HUES48 (cell line): ENCODE measurements around the gene SEC24B.
A peak's percentile ranks its signal among the peaks of the same experiment; 100 is the strongest.

ENCODE experiments used
- H3K27ac ChIP-seq: one replicate; pipeline ENCODE4 v1.7.0; 2013; ENCODE audit warnings: low read depth, low read length, inconsistent platforms
- H3K27me3 ChIP-seq: 2 replicates; pipeline ENCODE4 v1.6.1; 2013; ENCODE audit warnings: mild to moderate bottlenecking, low read length; ENCODE audit not compliant: control insufficient read depth, insufficient read depth
- H3K36me3 ChIP-seq: 2 replicates; pipeline ENCODE4 v1.6.1; 2013; ENCODE audit warnings: low read length; ENCODE audit not compliant: control insufficient read depth, insufficient read depth
- H3K4me1 ChIP-seq: 2 replicates; pipeline ENCODE4 v1.6.1; 2013; ENCODE audit warnings: mild to moderate bottlenecking, low read length; ENCODE audit not compliant: control insufficient read depth, insufficient read depth
- H3K4me3 ChIP-seq: 2 replicates; pipeline ENCODE4 v1.5.1; 2013; ENCODE audit warnings: mild to moderate bottlenecking, low read depth, low read length
- H3K9ac ChIP-seq: 2 replicates; pipeline ENCODE4 v1.6.1; 2013; ENCODE audit warnings: mild to moderate bottlenecking, low read depth, low read length, moderate library complexity
- H3K9me3 ChIP-seq: 2 replicates; pipeline ENCODE4 v1.6.1; 2013; ENCODE audit warnings: low read length; ENCODE audit not compliant: control insufficient read depth, insufficient read depth

The SEC24B gene

GRCh38 chr4:109410226-109410625, 23.4 kb upstream of the SEC24B start:
- no peak overlapping the region for H3K9ac ChIP-seq
- no peak overlapping the region for H3K4me3 ChIP-seq
- no peaks in the 10 kb centered on the region for H3K36me3 ChIP-seq
- H3K9me3 ChIP-seq: no peaks in the 10 kb centered on the region
- H3K27me3 ChIP-seq: no peaks in the 10 kb centered on the region
- H3K4me1 ChIP-seq: peaks cover 29% of the 10 kb centered on the region
- H3K27ac ChIP-seq: peak overlapping the region; percentile 27

GRCh38 chr4:109410776-109411175, 22.8 kb upstream of the SEC24B start:
- Histone ChIP-seq H3K9ac (no peak overlapping the region), H3K27ac (peak overlapping the region; percentile 27), H3K4me3 (no peak overlapping the region), H3K9me3 (no peaks in the 10 kb centered on the region), H3K27me3 (no peaks in the 10 kb centered on the region), H3K36me3 (no peaks in the 10 kb centered on the region), H3K4me1 (peaks cover 31% of the 10 kb centered on the region)

DNA sequence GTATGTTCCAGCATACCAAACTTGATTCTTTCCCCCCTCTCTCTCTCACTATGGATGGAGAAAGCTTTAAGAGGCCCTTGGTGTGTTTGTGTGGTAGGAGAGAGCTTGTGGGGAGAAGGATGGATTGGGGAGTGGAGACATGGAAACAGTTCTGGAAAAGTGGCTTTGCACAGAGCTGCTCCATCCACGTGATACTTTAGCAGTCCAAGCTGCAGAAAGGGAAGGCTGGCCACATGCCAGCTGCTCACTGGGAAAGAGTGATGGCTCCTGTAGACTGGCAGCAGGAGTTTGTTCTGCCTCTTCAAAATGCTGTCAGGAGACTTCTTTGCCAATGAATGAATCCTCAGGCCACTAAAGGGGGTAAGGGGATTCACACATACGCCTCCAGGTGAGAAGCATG, 21.7 kb upstream of the SEC24B start:
- no peak overlapping the region for H3K27ac ChIP-seq
- peaks cover 31% of the 10 kb centered on the region for H3K4me1 ChIP-seq
- no peak overlapping the region for H3K9ac ChIP-seq
- H3K27me3 ChIP-seq: no peaks in the 10 kb centered on the region
- no peaks in the 10 kb centered on the region for H3K9me3 ChIP-seq
- no peak overlapping the region for H3K4me3 ChIP-seq
- H3K36me3 ChIP-seq: no peaks in the 10 kb centered on the region

DNA sequence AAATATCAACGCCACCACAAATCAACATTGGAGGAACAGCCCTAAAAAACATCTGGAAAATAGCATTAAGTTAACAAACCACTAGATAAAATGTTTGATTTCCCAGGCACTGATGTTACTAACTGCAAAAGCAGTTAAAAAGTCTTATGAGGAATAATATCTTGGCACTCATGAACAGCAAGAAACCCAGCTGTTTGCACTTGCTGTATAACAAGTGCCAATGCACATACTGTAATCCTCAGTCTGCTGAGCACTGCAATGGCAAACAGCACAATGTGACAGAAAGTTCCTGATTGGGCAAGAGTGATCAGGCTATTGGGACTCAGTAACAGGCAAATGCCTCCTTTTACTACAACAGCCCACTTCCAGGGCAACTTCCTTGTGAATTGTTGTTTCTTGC, 20.8 kb upstream of the SEC24B start:
- Histone ChIP-seq H3K9me3 (no peaks in the 10 kb centered on the region), H3K27ac (no peak overlapping the region)

DNA sequence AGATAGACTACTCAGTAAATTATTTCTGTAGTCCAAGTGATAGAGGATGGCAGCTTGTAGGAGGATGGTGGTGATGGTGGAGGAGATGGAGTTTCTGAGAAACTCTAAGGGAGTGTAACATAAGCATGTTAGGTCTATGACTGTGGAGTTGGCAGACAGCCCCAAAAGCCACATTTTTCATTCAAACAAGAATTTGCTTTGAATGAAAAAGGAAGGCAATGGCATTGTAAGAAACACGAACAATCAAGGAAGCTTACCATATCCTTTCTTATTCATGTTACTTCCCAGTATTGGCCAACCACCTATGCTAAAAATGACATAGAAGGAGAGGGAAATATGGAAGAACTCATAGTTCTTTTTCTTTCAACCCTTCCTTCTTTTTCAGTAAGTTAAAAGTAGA, 18.7 kb upstream of the SEC24B start:
- no peaks in the 10 kb centered on the region for H3K36me3 ChIP-seq
- peak overlapping the region; percentile 58 for H3K27ac ChIP-seq
- no peaks in the 10 kb centered on the region for H3K27me3 ChIP-seq
- peaks cover 40% of the 10 kb centered on the region for H3K4me1 ChIP-seq
- 0 out of 2 replicates have a peak overlapping the region, but pooled peaks have one; percentile 9 for H3K4me3 ChIP-seq
- no peaks in the 10 kb centered on the region for H3K9me3 ChIP-seq
- peak overlapping the region; percentile 9; the same call in 1 of the 2 replicates for H3K9ac ChIP-seq

More for the DNA sequence above, 20.8 kb upstream of the SEC24B start:
- H3K36me3 ChIP-seq: no peaks in the 10 kb centered on the region
- H3K4me1 ChIP-seq: peaks cover 31% of the 10 kb centered on the region
- H3K9ac ChIP-seq: no peak overlapping the region
- no peaks in the 10 kb centered on the region for H3K27me3 ChIP-seq
- no peak overlapping the region for H3K4me3 ChIP-seq

GRCh38 chr4:109418588-109418987, 15.0 kb upstream of the SEC24B start:
- Histone ChIP-seq H3K4me1 (peaks cover 35% of the 10 kb centered on the region), H3K27ac (peak overlapping the region; percentile 46), H3K9ac (no peak overlapping the region), H3K9me3 (no peaks in the 10 kb centered on the region), H3K27me3 (no peaks in the 10 kb centered on the region), H3K36me3 (no peaks in the 10 kb centered on the region), H3K4me3 (no peak overlapping the region)

DNA sequence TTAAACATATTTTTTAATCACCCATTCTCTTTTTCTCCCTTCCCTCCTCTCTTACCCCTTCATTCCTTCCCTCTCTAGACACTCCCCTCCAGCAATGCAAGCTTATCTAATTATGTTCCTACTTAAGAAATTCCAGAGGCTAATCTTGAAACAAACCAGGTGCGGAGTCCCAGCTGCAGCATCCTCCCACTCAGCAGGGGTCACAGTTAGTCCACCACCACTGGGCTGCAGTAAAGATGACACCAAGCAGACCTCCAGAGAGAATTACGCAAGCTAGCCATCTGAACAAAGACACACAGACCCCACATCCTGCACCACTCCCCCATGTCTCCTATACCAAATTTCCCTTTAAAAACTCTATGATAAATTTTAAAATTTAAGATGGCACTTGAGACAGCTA, 13.9 kb upstream of the SEC24B start:
- Histone ChIP-seq H3K27ac (peak overlapping the region; percentile 63), H3K4me1 (peaks cover 32% of the 10 kb centered on the region)

DNA sequence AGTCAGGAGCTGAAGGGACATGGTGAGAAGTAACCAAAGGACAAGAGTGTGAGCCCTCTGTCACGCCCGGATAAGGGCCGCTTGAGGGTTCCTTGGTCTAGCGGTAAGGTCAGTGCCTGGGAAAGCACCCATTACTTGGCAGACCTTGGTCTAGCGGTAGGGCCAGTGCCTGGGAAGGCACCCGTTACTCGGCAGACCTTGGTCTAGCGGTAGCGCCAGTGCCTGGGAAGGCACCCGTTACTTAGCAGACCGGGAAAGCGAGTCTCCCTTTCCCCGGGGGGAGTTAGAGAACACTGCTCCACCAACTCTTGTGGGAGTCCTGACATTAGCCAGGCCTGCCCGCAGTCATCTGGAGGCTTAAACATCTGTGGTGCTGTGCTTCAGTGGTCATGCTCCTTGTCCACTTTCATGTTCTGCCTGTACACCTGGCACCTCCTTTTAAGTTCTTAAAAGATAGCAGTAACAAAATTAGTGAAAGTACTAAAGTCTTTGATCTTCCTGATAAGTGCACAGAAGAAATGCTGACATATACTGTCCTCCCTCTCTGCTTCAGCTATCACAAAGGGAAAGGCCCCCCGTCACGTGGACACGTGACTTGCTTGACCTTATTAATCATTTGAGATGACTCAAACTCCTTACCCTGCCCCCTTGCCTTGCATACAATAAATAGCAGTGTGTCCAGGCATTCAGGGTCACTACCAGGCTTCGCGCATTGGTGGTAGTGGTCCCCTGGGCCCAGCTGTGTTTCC, 9.3 kb upstream of the SEC24B start:
- Histone ChIP-seq H3K9ac (no peak overlapping the region), H3K4me1 (peaks cover 14% of the 10 kb centered on the region), H3K27me3 (no peaks in the 10 kb centered on the region), H3K27ac (no peak overlapping the region), H3K9me3 (no peaks in the 10 kb centered on the region), H3K4me3 (no peak overlapping the region), H3K36me3 (no peaks in the 10 kb centered on the region)

More for the DNA sequence above, 13.9 kb upstream of the SEC24B start:
- Histone ChIP-seq H3K4me3 (no peak overlapping the region), H3K9ac (no peak overlapping the region), H3K36me3 (no peaks in the 10 kb centered on the region), H3K27me3 (no peaks in the 10 kb centered on the region), H3K9me3 (no peaks in the 10 kb centered on the region)

GRCh38 chr4:109425405-109425804, 8.2 kb upstream of the SEC24B start:
- no peak overlapping the region for H3K27ac ChIP-seq
- no peak overlapping the region for H3K9ac ChIP-seq
- no peaks in the 10 kb centered on the region; the same call in 1 of the 2 replicates for H3K36me3 ChIP-seq
- H3K4me1 ChIP-seq: peaks cover 5% of the 10 kb centered on the region
- H3K4me3 ChIP-seq: no peak overlapping the region
- no peaks in the 10 kb centered on the region for H3K9me3 ChIP-seq
- H3K27me3 ChIP-seq: no peaks in the 10 kb centered on the region

DNA sequence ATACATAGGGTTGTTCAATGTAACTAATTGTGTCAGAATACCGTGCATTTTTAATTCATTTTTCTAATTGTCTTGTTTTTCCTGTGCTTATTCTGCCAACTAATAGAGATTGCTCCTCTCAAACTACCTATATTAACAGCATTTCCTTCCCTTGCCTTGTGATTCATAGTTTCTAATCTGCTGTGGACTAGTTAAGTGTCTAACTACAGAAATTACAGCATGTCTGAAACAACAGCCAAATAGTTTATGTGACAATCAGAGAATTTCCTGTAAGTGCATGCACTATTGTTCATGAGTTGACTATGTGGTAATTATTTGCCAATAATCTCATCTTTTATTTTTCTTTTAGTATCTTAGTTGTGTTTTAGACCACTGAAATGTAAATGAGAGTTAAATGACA, 4.1 kb upstream of the SEC24B start:
- Histone ChIP-seq H3K9me3 (no peaks in the 10 kb centered on the region), H3K9ac (no peak overlapping the region), H3K4me3 (no peak overlapping the region), H3K27ac (no peak overlapping the region), H3K4me1 (peaks cover 9% of the 10 kb centered on the region), H3K27me3 (no peaks in the 10 kb centered on the region), H3K36me3 (no peaks in the 10 kb centered on the region; the same call in 1 of the 2 replicates)

DNA sequence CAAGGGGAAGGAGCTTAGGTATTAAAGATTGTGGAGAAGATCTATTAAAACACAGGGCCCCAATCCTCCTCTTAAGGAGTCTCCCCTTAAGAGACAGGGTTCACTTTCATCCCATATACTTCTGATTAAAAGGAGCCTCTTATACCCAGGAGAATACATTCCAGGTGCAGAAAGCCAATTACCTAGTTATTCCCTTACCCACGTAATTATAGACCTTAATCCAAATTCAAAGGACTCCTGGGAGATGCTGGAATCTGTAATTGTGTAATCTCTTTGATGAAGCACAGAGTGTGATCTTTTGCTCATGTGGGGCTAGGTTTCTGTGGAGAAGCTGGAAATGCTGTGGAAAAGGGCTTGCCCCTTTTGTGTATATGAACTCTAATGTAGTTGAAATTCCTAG, 1.4 kb upstream of the SEC24B start:
- Histone ChIP-seq H3K9ac (peak overlapping the region; percentile 93; the same call in 1 of the 2 replicates), H3K27ac (no peak overlapping the region), H3K4me3 (peak overlapping the region; percentile 88), H3K9me3 (no peaks in the 10 kb centered on the region), H3K4me1 (peaks cover 27% of the 10 kb centered on the region), H3K27me3 (no peaks in the 10 kb centered on the region), H3K36me3 (no peaks in the 10 kb centered on the region; the same call in 1 of the 2 replicates)
